ENCODE measurements around the gene CGB5. TPM values are rescaled to one million over a fixed set of nuclear protein-coding genes. Genes with fewer than 3 reads are reported as not detected.
"Not testable (repeated sequence)": the region's sequence is repeated elsewhere in the genome, so short reads cannot be mapped to it uniquely, and the experiment has no call there.

CGB5 gene
- total RNA-seq, 2 experiments from 2014 or later = not detected

- CTCF ChIA-PET = interaction anchor here (0.6 to 0.7 kb wide), 2 partner anchors 209 to 233 kb away, joined by 3 read pairs; no protein-coding TSS in a partner anchor
- Mint-ChIP-seq H3K4me3 (no peak overlapping the region), H3K27ac (no peak overlapping the region), H3K9me3 (no peaks in the 10 kb centered on the region), H3K36me3 (ENCODE audit: low read depth) (peaks cover 8% of the 10 kb centered on the region), H3K4me1 (ENCODE audit: low read depth) (peaks cover 27% of the 10 kb centered on the region), H3K27me3 (ENCODE audit: low read depth) (peaks cover 8% of the 10 kb centered on the region)
- intact Hi-C loops (cut with micrococcal nuclease) = no loop called here
- DNase-seq = no peak
Measured at GRCh38 chr19:49016067-49016839, 27.4 kb upstream of the CGB5 start.

- Mint-ChIP-seq H3K27me3 (ENCODE audit: low read depth) (peaks cover 8% of the 10 kb centered on the region), H3K4me1 (ENCODE audit: low read depth) (peaks cover 27% of the 10 kb centered on the region), H3K9me3 (no peaks in the 10 kb centered on the region), H3K4me3 (peak within 1 kb of the TSS; percentile 74), H3K36me3 (ENCODE audit: low read depth) (peaks cover 6% of the 10 kb centered on the region), H3K27ac (no peak within 1 kb of the TSS)
- DNase-seq = no peak
- intact Hi-C loops (cut with micrococcal nuclease) = no loop called here
- CTCF ChIA-PET = interaction anchor here (0.7 to 4.8 kb wide), 3 partner anchors 17 to 234 kb away, joined by 3 to 22 read pairs (median 4); partner anchors contain the start of genes GYS1 and RUVBL2
Measured at GRCh38 chr19:49017041-49017665, 26.5 kb upstream of the CGB5 start, which contains the start of gene LHB. Gene LHB (minus strand): TSS chr19:49017091. CDS start chr19:49017081, 10 bp downstream.

- peak; percentile 64 for DNase-seq
- Mint-ChIP-seq H3K36me3 (ENCODE audit: low read depth) (peaks cover 3% of the 10 kb centered on the region), H3K9me3 (no peaks in the 10 kb centered on the region), H3K4me3 (peak overlapping the region; percentile 74), H3K27ac (no peak overlapping the region), H3K27me3 (ENCODE audit: low read depth) (peaks cover 8% of the 10 kb centered on the region), H3K4me1 (ENCODE audit: low read depth) (peaks cover 27% of the 10 kb centered on the region)
- CTCF ChIA-PET = interaction anchor here (0.9 to 4.8 kb wide), 5 partner anchors 12 to 24 kb away, joined by 3 to 22 read pairs (median 4); partner anchors contain the start of genes CGB2, GYS1 and RUVBL2
- intact Hi-C loops (cut with micrococcal nuclease) = loop anchor here (2.0 kb wide), 1 partner anchor 25 kb away; the partner anchor contains the start of genes GYS1 and RUVBL2
Measured at GRCh38 chr19:49017666-49018351, 25.8 kb upstream of the CGB5 start.

GRCh38 chr19:49018388-49019241, 25.0 kb upstream of the CGB5 start:
- H3K27ac Mint-ChIP-seq; H3K27me3 Mint-ChIP-seq (ENCODE audit: low read depth); H3K36me3 Mint-ChIP-seq (ENCODE audit: low read depth); H3K9me3 Mint-ChIP-seq: not testable (repeated sequence)
- intact Hi-C loops (cut with micrococcal nuclease) = loop anchor here (2.0 kb wide), 1 partner anchor 26 kb away; the partner anchor contains the start of genes GYS1 and RUVBL2
- H3K4me3 Mint-ChIP-seq = peak overlapping the region; percentile 74
- DNase-seq = peak; percentile 29
- CTCF ChIA-PET = interaction anchor here (0.6 to 4.8 kb wide), 6 partner anchors 13 to 204 kb away, joined by 3 to 22 read pairs (median 3); partner anchors contain the start of genes CGB2, GYS1 and RUVBL2
- peaks cover 27% of the 10 kb centered on the region for H3K4me1 Mint-ChIP-seq (ENCODE audit: low read depth)

DNA sequence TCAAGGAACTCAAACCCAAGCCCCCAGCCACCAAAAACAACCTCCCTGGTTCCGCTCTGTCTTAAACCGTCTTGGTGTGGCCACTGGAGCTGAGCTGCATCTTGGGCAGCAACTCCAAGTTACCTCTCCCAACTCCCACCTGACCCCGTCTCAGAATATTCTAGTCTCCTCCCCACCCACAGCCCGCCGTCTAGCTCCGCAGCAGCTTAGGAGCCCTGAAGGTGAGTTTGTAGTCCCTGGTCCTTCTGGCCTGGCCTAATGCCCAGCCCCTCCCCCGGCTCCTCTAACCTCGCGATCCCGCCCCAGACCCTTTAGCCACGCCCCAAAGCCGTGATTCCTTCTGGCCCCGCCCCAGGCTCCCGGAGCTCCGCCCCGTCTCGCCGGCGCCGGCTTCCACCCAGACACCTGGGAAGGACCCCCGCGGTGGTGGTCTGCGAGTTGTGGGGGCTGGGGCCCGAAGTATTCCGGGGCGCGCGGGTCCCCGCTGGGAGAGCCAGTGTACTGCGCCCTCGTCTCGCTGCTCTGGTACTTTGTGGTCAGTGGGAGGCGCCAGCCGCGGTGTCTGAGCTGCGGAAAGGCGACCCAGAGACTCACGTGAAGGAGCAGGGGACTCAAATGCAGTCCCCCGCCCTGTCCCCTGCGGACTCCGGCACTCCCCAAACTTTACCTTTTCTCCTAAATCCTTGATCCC, 24.3 kb upstream of the CGB5 start:
- Mint-ChIP-seq H3K27me3 (ENCODE audit: low read depth) (peaks cover 8% of the 10 kb centered on the region), H3K4me1 (ENCODE audit: low read depth) (peaks cover 27% of the 10 kb centered on the region), H3K27ac (no peak overlapping the region), H3K4me3 (peak overlapping the region; percentile 74), H3K36me3 (ENCODE audit: low read depth) (peaks cover 3% of the 10 kb centered on the region), H3K9me3 (no peaks in the 10 kb centered on the region)
- CTCF ChIA-PET = interaction anchor here (0.8 to 4.8 kb wide), 4 partner anchors 15 to 26 kb away, joined by 3 to 22 read pairs (median 6); partner anchors contain the start of genes GYS1 and RUVBL2
- DNase-seq = peak; percentile 68
- intact Hi-C loops (cut with micrococcal nuclease) = loop anchor here (2.0 kb wide), 1 partner anchor 27 kb away; the partner anchor contains the start of genes GYS1 and RUVBL2

DNA sequence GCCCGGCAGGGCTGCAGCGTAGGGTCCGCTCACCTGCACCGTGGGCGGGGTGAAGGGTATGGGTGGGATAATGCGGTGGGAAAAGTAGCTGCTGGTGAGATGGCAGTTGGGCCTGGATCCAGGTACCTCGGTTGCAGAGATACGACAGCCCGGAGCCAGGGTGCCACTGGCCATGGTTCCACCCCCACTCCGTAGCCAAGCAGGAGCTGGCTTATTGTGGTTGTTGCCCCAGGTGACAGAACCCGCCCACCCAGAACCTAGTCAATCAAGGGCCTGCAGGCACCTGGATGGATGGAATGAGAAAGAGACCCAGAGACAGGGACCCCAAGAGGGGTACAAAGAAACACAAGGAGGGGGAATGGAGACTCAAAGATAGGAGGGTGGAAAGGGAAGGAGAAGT, 23.3 kb upstream of the CGB5 start:
- no peak for DNase-seq
- H3K36me3 Mint-ChIP-seq (ENCODE audit: low read depth) = peaks cover 3% of the 10 kb centered on the region
- no peaks in the 10 kb centered on the region for H3K9me3 Mint-ChIP-seq
- CTCF ChIA-PET = interaction anchor here (1.4 to 4.8 kb wide), 2 partner anchors 14 to 27 kb away, joined by 4 to 22 read pairs; partner anchors contain the start of genes GYS1 and RUVBL2
- H3K27ac Mint-ChIP-seq = no peak overlapping the region
- peaks cover 27% of the 10 kb centered on the region for H3K4me1 Mint-ChIP-seq (ENCODE audit: low read depth)
- peaks cover 8% of the 10 kb centered on the region for H3K27me3 Mint-ChIP-seq (ENCODE audit: low read depth)
- intact Hi-C loops (cut with micrococcal nuclease) = no loop called here
- no peak overlapping the region for H3K4me3 Mint-ChIP-seq

- H3K4me1 Mint-ChIP-seq (ENCODE audit: low read depth) = peaks cover 27% of the 10 kb centered on the region
- no peak overlapping the region for H3K27ac Mint-ChIP-seq
- H3K27me3 Mint-ChIP-seq (ENCODE audit: low read depth) = peaks cover 8% of the 10 kb centered on the region
- CTCF ChIA-PET = interaction anchor here (0.6 to 4.8 kb wide), 2 partner anchors 28 to 92 kb away, joined by 4 to 22 read pairs; partner anchors contain the start of genes GYS1 and RUVBL2
- DNase-seq = no peak
- no peaks in the 10 kb centered on the region for H3K36me3 Mint-ChIP-seq (ENCODE audit: low read depth)
- H3K9me3 Mint-ChIP-seq = no peaks in the 10 kb centered on the region
- intact Hi-C loops (cut with micrococcal nuclease) = no loop called here
- H3K4me3 Mint-ChIP-seq = no peak overlapping the region
Measured at GRCh38 chr19:49020931-49021895, 22.4 kb upstream of the CGB5 start.

DNA sequence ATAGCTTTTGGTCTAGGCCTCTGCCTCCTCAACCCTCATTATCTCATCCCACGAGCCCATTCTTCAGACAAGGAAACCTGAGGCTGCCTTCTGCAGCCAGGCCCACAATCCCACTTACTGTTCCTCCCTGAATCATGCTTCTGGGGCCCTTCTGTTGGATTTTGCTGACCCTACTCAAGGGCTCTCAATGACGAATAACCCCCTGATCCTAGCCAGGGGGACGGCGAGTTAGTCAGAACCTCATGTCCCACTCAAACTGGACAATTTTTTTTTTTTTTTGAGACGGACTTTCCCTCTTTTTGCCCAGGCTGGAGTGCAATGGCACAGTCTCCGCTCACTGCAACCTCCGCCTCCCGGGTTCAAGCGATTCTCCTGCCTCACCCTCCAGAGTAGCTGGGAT, 21.5 kb upstream of the CGB5 start:
- H3K4me3 Mint-ChIP-seq = no peak overlapping the region
- H3K9me3 Mint-ChIP-seq = no peaks in the 10 kb centered on the region
- no peak overlapping the region for H3K27ac Mint-ChIP-seq
- peaks cover 8% of the 10 kb centered on the region for H3K27me3 Mint-ChIP-seq (ENCODE audit: low read depth)
- DNase-seq = no peak
- intact Hi-C loops (cut with micrococcal nuclease) = no loop called here
- H3K36me3 Mint-ChIP-seq (ENCODE audit: low read depth) = no peaks in the 10 kb centered on the region
- CTCF ChIA-PET = interaction anchor here (0.6 to 0.7 kb wide), 3 partner anchors 22 to 91 kb away, joined by 3 to 4 read pairs (median 4); no protein-coding TSS in a partner anchor
- H3K4me1 Mint-ChIP-seq (ENCODE audit: low read depth) = peaks cover 25% of the 10 kb centered on the region

DNA sequence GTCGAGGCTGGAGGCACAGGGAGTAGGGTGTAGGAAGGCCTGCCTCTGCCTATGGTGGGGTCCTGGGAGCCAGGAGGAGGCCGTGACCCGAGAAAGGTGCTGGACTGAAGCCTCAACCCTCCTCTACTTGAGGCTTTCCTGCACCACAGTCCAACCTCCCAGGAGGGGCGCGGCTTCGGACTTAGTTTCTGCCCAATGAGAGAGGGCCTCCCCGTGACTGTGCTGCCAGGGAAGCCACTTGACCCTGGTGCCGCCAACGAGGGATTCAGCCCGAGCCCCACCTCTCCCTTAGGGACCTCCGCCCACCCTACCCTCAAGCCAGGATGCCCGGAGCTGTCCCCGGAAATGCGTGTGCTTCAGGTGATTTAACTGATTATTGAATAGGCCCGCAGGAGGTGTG, 19.4 kb upstream of the CGB5 start, which contains the start of gene CGB3:
TSS of gene CGB3 (minus strand) at position 101 of the 400 bp plus-strand sequence. CDS start 362 bp downstream, outside the sequence.
- H3K36me3 Mint-ChIP-seq (ENCODE audit: low read depth); H3K9me3 Mint-ChIP-seq; H3K27me3 Mint-ChIP-seq (ENCODE audit: low read depth); DNase-seq; H3K4me3 Mint-ChIP-seq; CTCF ChIA-PET; H3K27ac Mint-ChIP-seq; intact Hi-C loops (cut with micrococcal nuclease): not testable (repeated sequence)
- H3K4me1 Mint-ChIP-seq (ENCODE audit: low read depth) = peaks cover 11% of the 10 kb centered on the region

- H3K4me3 Mint-ChIP-seq; intact Hi-C loops (cut with micrococcal nuclease); H3K27me3 Mint-ChIP-seq (ENCODE audit: low read depth); CTCF ChIA-PET; H3K36me3 Mint-ChIP-seq (ENCODE audit: low read depth); H3K9me3 Mint-ChIP-seq; H3K4me1 Mint-ChIP-seq (ENCODE audit: low read depth); DNase-seq; H3K27ac Mint-ChIP-seq: not testable (repeated sequence)
Measured at GRCh38 chr19:49025088-49025487, 18.6 kb upstream of the CGB5 start.

Measured in activated naive CD4-positive, alpha-beta T cell treated with anti-CD3 and anti-CD28 coated beads for 36 hours (primary cell).